T-helper 1 cell treated with Interleukin-12 subunit alpha and Interleukin-12 subunit beta and Interleukin-4 antibody, amounts not matched to agents 30 ng/mL and 1 ng/mL, for 36 hours (primary cell): Measurements from ENCODE around the gene ZNF664. TPM values are rescaled to one million over a fixed set of nuclear protein-coding genes. Genes with fewer than 3 reads are reported as not detected.

Source experiments
- intact Hi-C: fragments of 100-400 bp; cut with micrococcal nuclease; formaldehyde crosslinking; loops from one replicate; pipeline ENCODE4 v1.15.1; 2024
- total RNA-seq: library from RNA; stranded (reverse); gene quantifications from 2 replicates; pipeline ENCODE4 v1.2.3, GENCODE V29; 2022

ZNF664 gene
- total RNA-seq, 1 donor from 2014 or later, result 53.7 TPM

- intact Hi-C loops, result no loop called here
Measured at GRCh38 chr12:124027753-124028554, 54.9 kb downstream of the ZNF664 start.

GRCh38 chr12:124028555-124028925 is 55.5 kb downstream of the ZNF664 start:
- intact Hi-C loops, result no loop called here

- intact Hi-C loops, result loop anchor here (10.0 kb wide), 2 partner anchors 365 to 535 kb away; partner anchors contain the start of gene NCOR2
Measured at GRCh38 chr12:124030008-124030407, 57.0 kb downstream of the ZNF664 start.

- intact Hi-C loops, result loop anchor here (10.0 kb wide), 2 partner anchors 364 to 534 kb away; partner anchors contain the start of gene NCOR2
Measured at GRCh38 chr12:124030510-124030909, 57.5 kb downstream of the ZNF664 start.

GRCh38 chr12:124031058-124031457 is 58.0 kb downstream of the ZNF664 start:
- intact Hi-C loops, result loop anchor here (10.0 kb wide), 2 partner anchors 364 to 534 kb away; partner anchors contain the start of gene NCOR2

- intact Hi-C loops, result loop anchor here (1.0 to 10.0 kb wide), 3 partner anchors 127 to 532 kb away; partner anchors contain the start of gene NCOR2
Measured at GRCh38 chr12:124032265-124032886, 59.4 kb downstream of the ZNF664 start.

- intact Hi-C loops, result loop anchor here (10.0 kb wide), 2 partner anchors 361 to 531 kb away; partner anchors contain the start of gene NCOR2
Measured at GRCh38 chr12:124033859-124034258, 60.8 kb downstream of the ZNF664 start.

- intact Hi-C loops, result loop anchor here (10.0 kb wide), 2 partner anchors 361 to 531 kb away; partner anchors contain the start of gene NCOR2
Measured at GRCh38 chr12:124034297-124034696, 61.3 kb downstream of the ZNF664 start.

- intact Hi-C loops, result loop anchor here (5.0 to 10.0 kb wide), 3 partner anchors 360 to 530 kb away; partner anchors contain the start of gene NCOR2
Measured at GRCh38 chr12:124035163-124035562, 62.1 kb downstream of the ZNF664 start.

- intact Hi-C loops, result loop anchor here (1.0 to 10.0 kb wide), 9 partner anchors 285 to 871 kb away; partner anchors contain the start of gene NCOR2
Measured at GRCh38 chr12:124036171-124036598, 63.2 kb downstream of the ZNF664 start.

GRCh38 chr12:124036657-124037109 is 63.7 kb downstream of the ZNF664 start:
- intact Hi-C loops, result loop anchor here (1.0 to 10.0 kb wide), 9 partner anchors 285 to 870 kb away; partner anchors contain the start of gene NCOR2

- intact Hi-C loops, result loop anchor here (2.0 to 10.0 kb wide), 4 partner anchors 357 to 869 kb away; partner anchors contain the start of gene NCOR2
Measured at GRCh38 chr12:124037331-124037730, 64.3 kb downstream of the ZNF664 start.

- intact Hi-C loops, result loop anchor here (5.0 to 10.0 kb wide), 3 partner anchors 356 to 526 kb away; partner anchors contain the start of gene NCOR2
Measured at GRCh38 chr12:124039276-124039675, 66.3 kb downstream of the ZNF664 start.

- intact Hi-C loops, result no loop called here
Measured at GRCh38 chr12:124040291-124040690, 67.3 kb downstream of the ZNF664 start.

GRCh38 chr12:124040737-124041136 is 67.7 kb downstream of the ZNF664 start:
- intact Hi-C loops, result no loop called here

GRCh38 chr12:124041907-124042306 is 68.9 kb downstream of the ZNF664 start:
- intact Hi-C loops, result no loop called here

- intact Hi-C loops, result no loop called here
Measured at GRCh38 chr12:124044021-124044420, 71.0 kb downstream of the ZNF664 start.

- intact Hi-C loops, result no loop called here
Measured at GRCh38 chr12:124044809-124045321, 71.8 kb downstream of the ZNF664 start.

GRCh38 chr12:124045671-124046455 is 72.8 kb downstream of the ZNF664 start:
- intact Hi-C loops, result no loop called here

- intact Hi-C loops, result no loop called here
Measured at GRCh38 chr12:124046456-124046740, 73.4 kb downstream of the ZNF664 start.
